ENCODE data around the gene CCL4L2. TPM values are rescaled to one million over a fixed set of nuclear protein-coding genes. Genes with fewer than 3 reads are reported as not detected.
"Not testable (repeated sequence)": the region's sequence is repeated elsewhere in the genome, so short reads cannot be mapped to it uniquely, and the experiment has no call there.

CCL4L2 gene
- total and polyA plus RNA-seq, 2 donors from 2014 or later: 1.6 to 3.4 TPM

DNA sequence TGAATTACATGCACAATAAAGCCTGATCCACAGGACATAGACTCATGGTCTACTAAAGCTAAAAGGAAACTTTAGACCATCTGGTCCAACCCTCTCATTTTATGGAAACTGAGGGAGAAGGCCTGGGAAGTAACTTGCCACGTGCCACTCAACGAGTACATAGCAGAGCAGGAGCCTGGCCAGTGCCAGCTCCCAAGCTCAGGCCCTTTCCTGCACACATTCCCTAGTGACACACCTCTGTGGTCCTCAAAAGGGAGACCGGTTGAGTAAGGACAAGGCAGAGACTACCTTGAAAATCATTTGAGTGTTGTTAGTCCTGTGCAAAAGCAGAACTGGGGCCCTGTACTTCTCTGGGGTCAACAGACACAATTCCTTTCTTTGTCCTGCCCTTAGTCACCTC lies 2.8 kb downstream of the CCL4L2 start:
- H3K9ac ChIP-seq (ENCODE audit: low read length in 3 of 3): no peak overlapping the region
- no peak overlapping the region for H3K27ac ChIP-seq (ENCODE audit: low read depth in 2 of 2, low read length in 2 of 2)
- intact Hi-C loops (cut with DNase I): no loop called here
- TF ChIP-seq, protein P1, sequence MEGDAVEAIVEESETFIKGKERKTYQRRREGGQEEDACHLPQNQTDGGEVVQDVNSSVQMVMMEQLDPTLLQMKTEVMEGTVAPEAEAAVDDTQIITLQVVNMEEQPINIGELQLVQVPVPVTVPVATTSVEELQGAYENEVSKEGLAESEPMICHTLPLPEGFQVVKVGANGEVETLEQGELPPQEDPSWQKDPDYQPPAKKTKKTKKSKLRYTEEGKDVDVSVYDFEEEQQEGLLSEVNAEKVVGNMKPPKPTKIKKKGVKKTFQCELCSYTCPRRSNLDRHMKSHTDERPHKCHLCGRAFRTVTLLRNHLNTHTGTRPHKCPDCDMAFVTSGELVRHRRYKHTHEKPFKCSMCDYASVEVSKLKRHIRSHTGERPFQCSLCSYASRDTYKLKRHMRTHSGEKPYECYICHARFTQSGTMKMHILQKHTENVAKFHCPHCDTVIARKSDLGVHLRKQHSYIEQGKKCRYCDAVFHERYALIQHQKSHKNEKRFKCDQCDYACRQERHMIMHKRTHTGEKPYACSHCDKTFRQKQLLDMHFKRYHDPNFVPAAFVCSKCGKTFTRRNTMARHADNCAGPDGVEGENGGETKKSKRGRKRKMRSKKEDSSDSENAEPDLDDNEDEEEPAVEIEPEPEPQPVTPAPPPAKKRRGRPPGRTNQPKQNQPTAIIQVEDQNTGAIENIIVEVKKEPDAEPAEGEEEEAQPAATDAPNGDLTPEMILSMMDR (IDR thresholded peaks at IDR 0.05; ENCODE audit: borderline replicate concordance, extremely low read depth, insufficient read depth): no peak
- no peak overlapping the region for H3K4me3 ChIP-seq (ENCODE audit: low read length in 3 of 3)
- peaks cover 11% of the 10 kb centered on the region for H3K27me3 ChIP-seq (ENCODE audit: control insufficient read depth, insufficient read depth, low read length)
- DNase-seq: no peak
- no peaks in the 10 kb centered on the region for H3K9me3 ChIP-seq (ENCODE audit: control insufficient read depth in 2 of 3, insufficient read depth in 1 of 3, low read length in 3 of 3)
- no peak for FAIRE-seq
- no peaks in the 10 kb centered on the region for H3K36me3 ChIP-seq (ENCODE audit: control insufficient read depth in 2 of 3, insufficient read depth in 3 of 3, low read length in 3 of 3)
- H3K4me1 ChIP-seq (ENCODE audit: control insufficient read depth in 2 of 3, insufficient read depth in 2 of 3, low read depth in 1 of 3, low read length in 3 of 3): no peaks in the 10 kb centered on the region

DNA sequence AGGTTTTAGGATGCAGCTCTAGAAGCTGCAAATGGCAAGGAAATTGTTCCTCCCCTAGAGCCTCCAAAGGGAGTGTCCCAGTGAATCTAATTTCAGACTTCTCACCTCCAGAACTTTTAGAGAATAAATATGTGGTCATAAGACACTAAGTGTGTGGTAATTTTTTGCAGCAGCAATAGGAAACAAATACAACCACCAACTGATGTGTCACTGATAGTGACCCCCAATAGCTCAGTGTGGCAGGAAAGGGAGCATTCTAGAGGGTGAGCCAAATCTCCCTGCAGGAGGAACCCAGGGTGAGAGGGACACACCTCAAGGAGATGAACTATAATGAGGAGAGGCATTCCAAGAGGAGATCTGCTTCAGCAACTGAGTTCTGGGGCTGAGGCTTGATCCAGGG lies 4.1 kb downstream of the CCL4L2 start:
- TF ChIP-seq, protein P1 (IDR thresholded peaks at IDR 0.05; ENCODE audit: borderline replicate concordance, extremely low read depth, insufficient read depth): no peak
- no peak for FAIRE-seq
- no peaks in the 10 kb centered on the region for H3K9me3 ChIP-seq (ENCODE audit: control insufficient read depth in 2 of 3, insufficient read depth in 1 of 3, low read length in 3 of 3)

DNA sequence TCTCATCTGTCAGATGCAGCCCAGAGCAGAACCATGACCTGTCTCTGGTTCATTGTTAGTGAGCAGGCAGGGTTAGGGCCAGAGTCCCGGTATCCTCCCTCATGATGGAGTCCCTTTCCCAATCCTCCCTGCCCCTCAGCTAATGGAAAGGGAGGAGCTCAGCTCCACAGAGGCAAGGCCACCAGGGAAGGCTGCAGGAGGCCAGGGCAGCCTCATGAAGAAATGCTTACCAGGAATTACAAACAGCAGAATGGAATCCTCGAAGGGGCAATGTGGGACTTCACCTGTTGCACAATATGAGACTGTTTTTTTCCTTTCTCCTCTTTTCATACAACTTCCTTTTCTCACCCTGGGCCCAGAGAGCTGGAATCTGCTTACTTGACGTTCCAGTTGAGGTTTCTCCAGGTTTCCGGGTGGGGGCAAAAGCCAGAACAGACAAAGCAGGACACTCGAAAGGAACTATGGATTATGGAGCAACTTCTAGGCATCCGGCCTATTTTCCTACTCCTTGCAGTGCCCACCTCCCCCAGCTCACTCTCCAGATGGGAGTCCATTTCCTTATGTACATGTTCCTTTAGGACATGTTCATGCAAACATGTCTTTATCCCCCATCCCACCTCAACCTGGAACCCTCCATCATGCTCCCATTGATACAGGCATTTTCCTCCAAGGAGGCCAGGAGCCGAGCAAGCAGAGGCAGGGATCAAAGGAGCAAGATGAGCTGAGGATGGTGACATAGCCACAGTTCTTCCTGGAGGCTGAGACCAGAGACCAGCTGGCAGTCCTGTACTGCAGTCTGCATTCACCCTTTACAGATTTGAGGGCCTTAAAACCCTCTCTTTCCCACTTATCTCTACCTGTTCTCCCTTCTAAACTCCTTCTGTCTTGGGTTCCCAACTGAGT lies 4.8 kb downstream of the CCL4L2 start:
- H3K27ac ChIP-seq (ENCODE audit: low read depth in 2 of 2, low read length in 2 of 2); H3K4me3 ChIP-seq (ENCODE audit: low read length in 3 of 3); H3K9me3 ChIP-seq (ENCODE audit: control insufficient read depth in 2 of 3, insufficient read depth in 1 of 3, low read length in 3 of 3); H3K36me3 ChIP-seq (ENCODE audit: control insufficient read depth in 2 of 3, insufficient read depth in 3 of 3, low read length in 3 of 3); FAIRE-seq; DNase-seq; H3K4me1 ChIP-seq (ENCODE audit: control insufficient read depth in 2 of 3, insufficient read depth in 2 of 3, low read depth in 1 of 3, low read length in 3 of 3); intact Hi-C loops (cut with DNase I); H3K9ac ChIP-seq (ENCODE audit: low read length in 3 of 3): not testable (repeated sequence)
- H3K27me3 ChIP-seq (ENCODE audit: control insufficient read depth, insufficient read depth, low read length): peaks cover 11% of the 10 kb centered on the region

More for the DNA sequence above, 4.1 kb downstream of the CCL4L2 start:
- Histone ChIP-seq H3K9ac (ENCODE audit: low read length in 3 of 3) (no peak overlapping the region), H3K27me3 (ENCODE audit: control insufficient read depth, insufficient read depth, low read length) (peaks cover 11% of the 10 kb centered on the region), H3K27ac (ENCODE audit: low read depth in 2 of 2, low read length in 2 of 2) (no peak overlapping the region), H3K4me1 (ENCODE audit: control insufficient read depth in 2 of 3, insufficient read depth in 2 of 3, low read depth in 1 of 3, low read length in 3 of 3) (no peaks in the 10 kb centered on the region), H3K4me3 (ENCODE audit: low read length in 3 of 3) (no peak overlapping the region), H3K36me3 (ENCODE audit: control insufficient read depth in 2 of 3, insufficient read depth in 3 of 3, low read length in 3 of 3) (no peaks in the 10 kb centered on the region)
- intact Hi-C loops (cut with DNase I): no loop called here
- no peak for DNase-seq

- H3K9ac ChIP-seq (ENCODE audit: low read length in 3 of 3); FAIRE-seq; H3K4me1 ChIP-seq (ENCODE audit: control insufficient read depth in 2 of 3, insufficient read depth in 2 of 3, low read depth in 1 of 3, low read length in 3 of 3); H3K27ac ChIP-seq (ENCODE audit: low read depth in 2 of 2, low read length in 2 of 2); H3K27me3 ChIP-seq (ENCODE audit: control insufficient read depth, insufficient read depth, low read length); H3K36me3 ChIP-seq (ENCODE audit: control insufficient read depth in 2 of 3, insufficient read depth in 3 of 3, low read length in 3 of 3); intact Hi-C loops (cut with DNase I); DNase-seq; H3K9me3 ChIP-seq (ENCODE audit: control insufficient read depth in 2 of 3, insufficient read depth in 1 of 3, low read length in 3 of 3); H3K4me3 ChIP-seq (ENCODE audit: low read length in 3 of 3): not testable (repeated sequence)
These were observed 8.7 kb downstream of the CCL4L2 start for GRCh38 chr17:36219556-36219955.

GRCh38 chr17:36220737-36221580 lies 10.1 kb downstream of the CCL4L2 start:
- H3K4me1 ChIP-seq (ENCODE audit: control insufficient read depth in 2 of 3, insufficient read depth in 2 of 3, low read depth in 1 of 3, low read length in 3 of 3); H3K9ac ChIP-seq (ENCODE audit: low read length in 3 of 3); H3K27me3 ChIP-seq (ENCODE audit: control insufficient read depth, insufficient read depth, low read length); intact Hi-C loops (cut with DNase I); H3K9me3 ChIP-seq (ENCODE audit: control insufficient read depth in 2 of 3, insufficient read depth in 1 of 3, low read length in 3 of 3); H3K36me3 ChIP-seq (ENCODE audit: control insufficient read depth in 2 of 3, insufficient read depth in 3 of 3, low read length in 3 of 3); H3K27ac ChIP-seq (ENCODE audit: low read depth in 2 of 2, low read length in 2 of 2); H3K4me3 ChIP-seq (ENCODE audit: low read length in 3 of 3); DNase-seq; FAIRE-seq: not testable (repeated sequence)

DNA sequence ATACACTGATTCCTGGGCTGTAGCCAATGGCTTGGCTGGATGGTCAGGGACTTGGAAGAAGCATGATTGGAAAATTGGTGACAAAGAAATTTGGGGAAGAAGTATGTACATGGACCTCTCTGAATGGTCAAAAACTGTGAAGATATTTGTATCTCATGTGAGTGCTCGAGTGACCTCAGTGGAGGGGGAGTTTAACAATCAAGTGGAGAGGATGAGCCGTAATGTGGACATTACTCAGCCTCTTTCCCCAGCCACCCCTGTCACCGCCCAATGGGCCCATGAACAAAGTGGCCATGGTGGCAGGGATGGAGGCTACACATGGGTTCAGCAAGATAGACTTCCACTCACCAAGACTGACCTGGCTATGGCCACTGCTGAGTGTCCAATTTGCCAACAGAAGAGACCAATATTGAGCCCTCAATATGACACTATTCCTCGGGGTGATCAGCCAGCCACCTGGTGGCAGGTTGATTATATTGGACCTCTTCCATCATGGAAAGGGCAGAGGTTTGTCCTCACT lies 10.8 kb downstream of the CCL4L2 start:
- H3K4me1 ChIP-seq (ENCODE audit: control insufficient read depth in 2 of 3, insufficient read depth in 2 of 3, low read depth in 1 of 3, low read length in 3 of 3); intact Hi-C loops (cut with DNase I); H3K36me3 ChIP-seq (ENCODE audit: control insufficient read depth in 2 of 3, insufficient read depth in 3 of 3, low read length in 3 of 3); H3K9ac ChIP-seq (ENCODE audit: low read length in 3 of 3); H3K27me3 ChIP-seq (ENCODE audit: control insufficient read depth, insufficient read depth, low read length); FAIRE-seq; H3K4me3 ChIP-seq (ENCODE audit: low read length in 3 of 3); H3K9me3 ChIP-seq (ENCODE audit: control insufficient read depth in 2 of 3, insufficient read depth in 1 of 3, low read length in 3 of 3); DNase-seq; H3K27ac ChIP-seq (ENCODE audit: low read depth in 2 of 2, low read length in 2 of 2): not testable (repeated sequence)
